Measurements from ENCODE around the gene YPEL5. TPM values are rescaled to one million over a fixed set of nuclear protein-coding genes. Genes with fewer than 3 reads are reported as not detected.

Gene YPEL5
- total RNA-seq, 2 experiments from 2014 or later: 43.3 to 43.4 TPM

DNA sequence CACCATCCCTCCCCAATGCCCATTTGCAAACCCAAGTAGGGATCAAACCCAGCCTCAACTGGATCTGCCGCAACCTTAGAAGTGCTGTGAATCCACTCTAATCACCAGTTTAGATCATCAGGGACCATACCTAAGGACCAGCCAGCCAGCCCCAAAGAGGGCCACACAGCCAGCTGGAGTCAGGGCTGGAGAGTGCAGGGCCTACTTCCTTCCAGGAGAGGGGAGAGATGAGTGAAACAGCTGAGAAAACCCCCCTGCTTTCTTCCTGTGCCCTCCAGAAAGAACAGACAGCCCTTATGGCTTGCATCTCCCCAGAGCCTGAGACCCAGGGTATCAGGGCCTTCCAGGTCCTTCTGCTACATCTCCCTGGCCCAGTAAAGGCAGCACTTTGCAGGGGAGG is 25.8 kb downstream of the YPEL5 start:
- H3K4me1 Mint-ChIP-seq (ENCODE audit: low read depth): no peaks in the 10 kb centered on the region

DNA sequence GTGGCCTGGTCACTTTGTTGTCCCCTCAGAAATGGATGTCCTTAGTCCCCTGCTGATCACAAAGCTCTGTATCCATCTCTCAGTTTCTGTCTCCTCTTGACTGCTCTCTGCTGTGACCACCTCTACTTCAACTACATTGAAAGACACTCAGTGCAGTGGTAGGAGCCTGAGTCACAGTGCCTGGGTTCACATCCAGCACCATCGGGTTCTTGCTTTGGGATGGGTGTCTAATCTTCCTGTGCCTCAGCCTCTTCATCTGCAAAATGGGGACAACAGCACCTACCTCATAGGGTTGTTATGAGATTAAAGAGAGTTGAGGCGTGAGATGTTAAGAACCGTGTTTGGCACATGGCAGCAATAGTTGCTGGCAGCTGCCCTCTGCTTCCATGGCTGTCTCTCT is 30.6 kb downstream of the YPEL5 start:
- H3K27ac Mint-ChIP-seq: no peak overlapping the region
- no peak overlapping the region for H3K4me3 Mint-ChIP-seq
- DNase-seq: no peak
- CTCF ChIA-PET: interaction anchor here (0.8 to 1.7 kb wide), 2 partner anchors 12 to 30 kb away, joined by 3 to 4 read pairs; no protein-coding TSS in a partner anchor
- H3K27me3 Mint-ChIP-seq: no peaks in the 10 kb centered on the region
- intact Hi-C loops (cut with micrococcal nuclease): no loop called here
- H3K4me1 Mint-ChIP-seq (ENCODE audit: low read depth): no peaks in the 10 kb centered on the region
- H3K36me3 Mint-ChIP-seq: no peaks in the 10 kb centered on the region
- POLR2A ChIA-PET: no interaction called here
- no peaks in the 10 kb centered on the region for H3K9me3 Mint-ChIP-seq

More for the DNA sequence above, 25.8 kb downstream of the YPEL5 start:
- ChIA-PET CTCF (interaction anchor here (11.1 kb wide), 1 partner anchor 536 kb away, joined by 679 read pairs; no protein-coding TSS in a partner anchor), POLR2A (no interaction called here)
- H3K9me3 Mint-ChIP-seq: no peaks in the 10 kb centered on the region
- intact Hi-C loops (cut with micrococcal nuclease): no loop called here
- no peaks in the 10 kb centered on the region for H3K27me3 Mint-ChIP-seq
- no peak overlapping the region for H3K27ac Mint-ChIP-seq
- H3K36me3 Mint-ChIP-seq: no peaks in the 10 kb centered on the region
- no peak for DNase-seq
- no peak overlapping the region for H3K4me3 Mint-ChIP-seq

DNA sequence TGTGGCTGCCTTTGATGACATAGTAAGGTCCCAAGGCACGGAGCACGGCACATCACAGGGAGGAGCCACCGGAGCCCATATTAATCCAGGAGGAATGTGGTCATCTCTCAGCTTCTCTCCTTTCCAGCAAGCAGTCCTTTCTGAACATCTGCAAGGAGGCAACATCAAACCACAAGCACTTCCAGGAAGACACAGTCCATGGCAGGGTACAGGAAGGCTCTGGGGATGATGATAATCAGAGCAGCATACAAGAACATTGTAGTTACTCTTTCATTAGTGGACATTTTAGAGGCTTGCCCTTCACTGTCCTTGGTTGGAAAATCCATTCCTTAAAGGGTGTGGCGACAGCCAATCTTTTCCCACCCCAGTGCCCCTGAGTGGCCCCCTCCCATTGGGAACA is 31.1 kb downstream of the YPEL5 start:
- H3K9me3 Mint-ChIP-seq: no peaks in the 10 kb centered on the region
- H3K36me3 Mint-ChIP-seq: no peaks in the 10 kb centered on the region
- CTCF ChIA-PET: interaction anchor here (1.7 kb wide), 1 partner anchor 13 kb away, joined by 4 read pairs; no protein-coding TSS in a partner anchor
- no peaks in the 10 kb centered on the region for H3K27me3 Mint-ChIP-seq
- intact Hi-C loops (cut with micrococcal nuclease): no loop called here
- H3K4me3 Mint-ChIP-seq: no peak overlapping the region
- no peaks in the 10 kb centered on the region for H3K4me1 Mint-ChIP-seq (ENCODE audit: low read depth)
- no peak for DNase-seq
- no peak overlapping the region for H3K27ac Mint-ChIP-seq
- POLR2A ChIA-PET: no interaction called here

DNA sequence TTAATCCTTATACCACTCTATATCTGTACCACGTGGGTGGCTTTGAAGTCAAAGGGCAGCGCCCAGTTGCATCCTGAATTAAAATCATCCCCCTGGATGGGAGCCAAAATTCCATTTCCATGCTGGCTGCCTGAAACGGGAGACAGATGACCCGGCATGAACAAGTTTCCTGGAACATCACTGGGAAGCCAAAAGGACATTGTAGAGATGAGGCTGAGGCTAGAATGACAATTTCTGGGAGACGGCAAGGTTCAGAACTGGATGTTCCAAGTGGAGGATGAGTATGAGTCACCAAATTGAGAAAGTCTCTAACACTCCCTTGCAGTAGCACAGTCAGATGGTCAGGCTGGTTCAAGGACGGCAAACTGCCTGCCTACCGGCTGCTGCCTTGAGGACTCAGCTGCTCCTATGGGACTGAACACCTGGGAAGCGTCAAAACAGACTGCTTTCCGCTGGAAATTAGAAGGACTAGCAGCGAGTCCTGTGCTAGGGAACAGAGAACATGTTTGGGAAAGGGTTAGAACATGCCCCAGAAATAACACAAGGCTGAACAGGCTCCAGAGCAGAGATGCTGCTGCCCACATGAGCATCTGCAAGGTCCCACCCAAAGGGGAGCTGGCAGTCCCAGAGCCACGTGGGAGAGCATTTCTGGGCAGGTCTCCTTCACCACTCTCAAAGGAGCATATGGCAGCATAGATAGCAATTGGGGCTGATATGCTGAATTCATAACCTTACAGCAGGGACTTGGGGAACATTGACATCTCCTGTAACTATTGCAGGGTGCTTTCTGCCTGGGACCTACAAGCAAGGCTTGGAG is 32.0 kb downstream of the YPEL5 start:
- ChIA-PET CTCF (interaction anchor here (0.9 to 1.7 kb wide), 3 partner anchors 10 to 533 kb away, joined by 3 to 8 read pairs (median 4); no protein-coding TSS in a partner anchor), POLR2A (no interaction called here)
- no peaks in the 10 kb centered on the region for H3K36me3 Mint-ChIP-seq
- no peaks in the 10 kb centered on the region for H3K9me3 Mint-ChIP-seq
- H3K4me3 Mint-ChIP-seq: no peak overlapping the region
- DNase-seq: no peak
- H3K27ac Mint-ChIP-seq: no peak overlapping the region
- intact Hi-C loops (cut with micrococcal nuclease): no loop called here
- no peaks in the 10 kb centered on the region for H3K27me3 Mint-ChIP-seq
- H3K4me1 Mint-ChIP-seq (ENCODE audit: low read depth): no peaks in the 10 kb centered on the region

DNA sequence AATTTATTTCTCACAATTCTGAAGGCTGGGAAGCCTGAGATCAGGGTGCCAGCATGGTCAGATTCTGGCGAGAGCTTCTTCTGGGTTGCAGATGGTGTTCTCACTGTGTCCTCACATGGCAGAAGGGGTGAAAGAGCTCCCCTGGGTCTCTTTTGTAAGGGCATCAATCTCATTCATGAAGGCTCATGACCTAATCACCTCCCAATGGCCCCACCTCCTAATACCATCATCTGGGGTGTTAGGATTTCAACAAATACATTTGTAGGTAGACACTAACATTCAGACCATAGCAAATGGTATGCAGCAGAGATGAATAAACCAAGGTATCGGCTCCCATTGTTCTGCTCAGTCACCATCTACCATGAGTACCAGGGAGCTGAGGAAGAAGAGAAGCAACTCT is 32.7 kb downstream of the YPEL5 start:
- ChIA-PET CTCF (interaction anchor here (0.9 to 1.4 kb wide), 3 partner anchors 9 to 532 kb away, joined by 3 to 8 read pairs (median 3); no protein-coding TSS in a partner anchor), POLR2A (no interaction called here)
- H3K4me1 Mint-ChIP-seq (ENCODE audit: low read depth): no peaks in the 10 kb centered on the region
- H3K27ac Mint-ChIP-seq: no peak overlapping the region
- H3K4me3 Mint-ChIP-seq: no peak overlapping the region
- no peaks in the 10 kb centered on the region for H3K36me3 Mint-ChIP-seq
- no peak for DNase-seq
- H3K27me3 Mint-ChIP-seq: no peaks in the 10 kb centered on the region
- no peaks in the 10 kb centered on the region for H3K9me3 Mint-ChIP-seq
- intact Hi-C loops (cut with micrococcal nuclease): no loop called here

DNA sequence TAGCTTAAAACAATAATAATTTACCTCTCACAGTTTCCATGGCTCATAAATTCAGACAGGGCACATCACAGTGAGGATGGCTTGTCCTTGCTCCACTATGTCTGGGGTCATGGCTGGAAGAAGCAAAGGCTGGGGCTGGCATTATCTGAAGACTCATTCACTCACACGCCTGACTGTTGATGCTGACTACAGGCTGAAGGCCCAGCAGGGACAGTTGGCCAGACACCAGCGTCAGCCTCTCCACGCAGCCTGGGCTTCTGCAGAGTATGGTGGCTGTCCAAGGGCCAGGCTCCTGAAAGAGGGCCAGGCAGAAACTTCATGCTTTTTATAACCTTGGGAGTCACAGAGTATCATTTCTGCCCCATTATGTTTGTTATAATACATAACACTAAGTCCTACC is 33.4 kb downstream of the YPEL5 start:
- Mint-ChIP-seq H3K4me1 (ENCODE audit: low read depth) (no peaks in the 10 kb centered on the region), H3K36me3 (no peaks in the 10 kb centered on the region), H3K4me3 (no peak overlapping the region), H3K9me3 (no peaks in the 10 kb centered on the region), H3K27me3 (no peaks in the 10 kb centered on the region), H3K27ac (no peak overlapping the region)
- no peak for DNase-seq
- ChIA-PET POLR2A (no interaction called here), CTCF (interaction anchor here (0.6 to 1.5 kb wide), 5 partner anchors 8 to 531 kb away, joined by 3 to 10 read pairs (median 3); no protein-coding TSS in a partner anchor)
- intact Hi-C loops (cut with micrococcal nuclease): no loop called here

DNA sequence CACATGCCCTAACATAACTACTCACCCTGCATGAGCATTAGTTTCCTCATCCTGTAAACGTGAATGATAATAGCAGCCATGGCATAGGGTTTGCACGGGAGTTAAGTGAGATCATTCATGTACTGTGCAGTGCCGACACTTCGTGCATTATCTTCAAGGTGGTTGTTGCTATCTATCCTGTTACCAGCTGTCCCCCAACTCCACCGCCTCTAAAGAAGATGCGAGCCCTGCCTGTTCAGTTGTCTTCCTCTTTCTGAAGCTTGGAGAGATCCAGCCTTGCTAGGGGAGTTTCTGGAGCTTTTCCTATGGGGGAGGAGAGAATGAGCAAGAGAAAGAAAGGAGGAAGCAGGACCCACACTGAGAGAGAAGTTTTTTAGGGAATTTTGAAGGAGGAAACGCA is 34.4 kb downstream of the YPEL5 start:
- POLR2A ChIA-PET: no interaction called here
- Mint-ChIP-seq H3K36me3 (no peaks in the 10 kb centered on the region), H3K4me3 (no peak overlapping the region)

DNA sequence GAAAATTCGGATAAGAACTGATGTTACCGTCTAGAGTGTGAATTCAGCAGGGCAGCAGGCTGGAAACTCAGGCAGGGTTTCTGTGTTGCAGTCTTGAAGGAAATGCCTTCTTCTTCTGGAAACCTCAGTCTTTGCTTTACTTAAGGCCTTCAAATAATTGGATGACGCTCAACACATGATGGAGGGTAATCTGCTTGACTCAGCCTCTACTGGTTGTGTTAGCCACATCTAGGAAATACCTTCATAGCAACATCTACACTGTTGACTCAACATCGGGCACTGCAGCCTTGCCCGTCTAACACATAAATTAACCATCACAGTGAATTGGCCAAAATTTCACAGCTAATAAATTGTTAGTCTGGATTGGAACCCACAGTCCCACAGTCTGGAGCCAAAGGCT is 37.2 kb downstream of the YPEL5 start:
- Mint-ChIP-seq H3K4me1 (ENCODE audit: low read depth) (no peaks in the 10 kb centered on the region), H3K9me3 (no peaks in the 10 kb centered on the region), H3K27me3 (no peaks in the 10 kb centered on the region), H3K27ac (no peak overlapping the region), H3K4me3 (no peak overlapping the region), H3K36me3 (no peaks in the 10 kb centered on the region)
- ChIA-PET CTCF (interaction anchor here (1.2 kb wide), 1 partner anchor 523 kb away, joined by 5 read pairs; no protein-coding TSS in a partner anchor), POLR2A (no interaction called here)
- no peak for DNase-seq
- intact Hi-C loops (cut with micrococcal nuclease): no loop called here

More for the DNA sequence above, 34.4 kb downstream of the YPEL5 start:
- H3K27me3 Mint-ChIP-seq: no peaks in the 10 kb centered on the region
- CTCF ChIA-PET: interaction anchor here (0.7 to 1.7 kb wide), 4 partner anchors 16 to 530 kb away, joined by 3 to 10 read pairs (median 6); no protein-coding TSS in a partner anchor
- H3K4me1 Mint-ChIP-seq (ENCODE audit: low read depth): no peaks in the 10 kb centered on the region
- no peak overlapping the region for H3K27ac Mint-ChIP-seq
- H3K9me3 Mint-ChIP-seq: no peaks in the 10 kb centered on the region
- intact Hi-C loops (cut with micrococcal nuclease): no loop called here
- no peak for DNase-seq

DNA sequence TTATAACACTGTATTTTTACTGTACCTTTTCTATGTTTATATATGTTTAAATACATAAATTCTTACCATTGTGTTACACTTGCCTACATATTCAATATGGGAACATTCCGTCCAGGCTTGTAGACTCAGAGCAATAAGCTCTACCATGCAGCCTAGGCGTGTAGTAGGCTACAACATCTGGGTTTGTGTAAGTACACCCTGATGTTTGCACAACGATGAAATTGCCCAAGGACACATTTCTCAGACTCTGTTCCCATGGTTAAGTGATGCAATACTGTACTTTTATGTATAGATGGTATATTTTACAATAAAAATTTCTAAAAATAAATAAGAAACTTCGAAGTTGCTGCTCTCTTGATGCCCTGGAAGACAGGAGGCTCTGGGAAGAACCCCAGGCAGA is 38.4 kb downstream of the YPEL5 start:
- DNase-seq: no peak
- Mint-ChIP-seq H3K4me1 (ENCODE audit: low read depth) (no peaks in the 10 kb centered on the region), H3K4me3 (no peak overlapping the region), H3K27ac (no peak overlapping the region), H3K27me3 (no peaks in the 10 kb centered on the region), H3K9me3 (no peaks in the 10 kb centered on the region), H3K36me3 (no peaks in the 10 kb centered on the region)
- ChIA-PET POLR2A (no interaction called here), CTCF (no interaction called here)
- intact Hi-C loops (cut with micrococcal nuclease): no loop called here

DNA sequence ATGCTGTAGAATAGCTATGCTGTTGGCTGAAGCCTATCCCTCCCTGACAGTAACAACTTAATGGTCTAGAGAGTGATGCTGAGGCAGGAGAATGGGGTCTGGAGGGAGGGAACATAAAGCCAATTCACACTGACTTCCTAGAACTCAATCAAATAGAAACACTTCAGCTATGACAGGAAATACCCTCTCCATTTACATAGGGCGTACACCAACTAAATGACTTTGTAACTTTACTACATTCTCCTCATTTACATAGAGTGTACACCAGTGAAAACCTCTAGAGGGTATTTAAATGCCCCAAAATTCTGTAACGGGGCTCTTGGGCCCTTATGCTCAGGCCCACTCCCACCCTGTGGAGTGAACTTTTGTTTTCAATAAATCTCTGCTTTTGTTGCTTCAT is 41.5 kb downstream of the YPEL5 start:
- ChIA-PET POLR2A (no interaction called here), CTCF (interaction anchor here (1.1 to 1.7 kb wide), 3 partner anchors 9 to 523 kb away, joined by 3 to 8 read pairs (median 3); no protein-coding TSS in a partner anchor)
- Mint-ChIP-seq H3K4me3 (no peak overlapping the region), H3K27me3 (no peaks in the 10 kb centered on the region), H3K36me3 (no peaks in the 10 kb centered on the region), H3K27ac (no peak overlapping the region), H3K9me3 (no peaks in the 10 kb centered on the region), H3K4me1 (ENCODE audit: low read depth) (no peaks in the 10 kb centered on the region)
- intact Hi-C loops (cut with micrococcal nuclease): no loop called here
- DNase-seq: no peak

DNA sequence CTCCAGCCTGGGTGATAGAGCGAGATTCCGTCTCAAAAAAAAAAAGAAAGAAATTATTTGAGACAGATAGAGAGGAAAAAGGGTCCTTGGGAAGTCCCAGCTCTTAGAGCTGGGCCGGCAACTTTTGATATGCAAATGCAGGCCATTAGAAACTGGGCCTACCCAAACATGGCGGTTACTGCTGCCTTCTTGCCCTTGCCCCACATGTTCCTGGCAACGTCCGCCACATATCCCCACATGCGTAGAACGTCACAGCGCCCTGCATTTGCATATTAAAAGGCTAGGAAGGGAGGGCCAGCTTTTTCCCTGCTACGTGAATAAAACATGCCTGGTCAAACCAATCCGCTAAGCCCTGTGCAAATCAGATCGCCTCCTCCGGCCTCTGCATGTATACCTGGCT is 43.8 kb downstream of the YPEL5 start:
- H3K4me1 Mint-ChIP-seq (ENCODE audit: low read depth): no peaks in the 10 kb centered on the region
- ChIA-PET CTCF (interaction anchor here (1.2 kb wide), 1 partner anchor 521 kb away, joined by 4 read pairs; no protein-coding TSS in a partner anchor), POLR2A (interaction anchor here (0.6 kb wide), 1 partner anchor 50 kb away, joined by 3 read pairs; no protein-coding TSS in a partner anchor)
- H3K36me3 Mint-ChIP-seq: no peaks in the 10 kb centered on the region
- no peak overlapping the region for H3K27ac Mint-ChIP-seq
- H3K27me3 Mint-ChIP-seq: no peaks in the 10 kb centered on the region
- no peaks in the 10 kb centered on the region for H3K9me3 Mint-ChIP-seq
- DNase-seq: no peak
- H3K4me3 Mint-ChIP-seq: no peak overlapping the region
- intact Hi-C loops (cut with micrococcal nuclease): no loop called here

DNA sequence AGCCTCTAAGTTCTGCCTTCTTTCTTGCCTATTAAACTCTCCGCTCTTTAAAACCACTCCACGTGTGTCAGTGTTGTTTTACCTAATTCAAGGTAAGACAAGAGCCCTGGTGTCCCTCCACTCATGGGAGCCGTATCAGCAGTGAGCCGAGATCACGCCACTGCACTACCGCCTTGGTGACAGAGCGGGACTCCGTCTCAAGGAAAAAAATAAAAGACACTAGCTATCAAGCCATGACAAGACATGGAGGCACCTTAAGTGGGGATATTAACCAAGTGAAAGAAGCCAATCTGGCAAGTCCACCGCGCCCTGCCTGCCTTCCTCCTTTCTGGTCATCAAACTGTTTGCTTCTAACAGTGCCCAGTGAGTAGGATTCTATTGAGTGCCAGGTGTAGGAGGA is 44.3 kb downstream of the YPEL5 start:
- Mint-ChIP-seq H3K4me3 (no peak overlapping the region), H3K27me3 (no peaks in the 10 kb centered on the region), H3K27ac (no peak overlapping the region), H3K4me1 (ENCODE audit: low read depth) (no peaks in the 10 kb centered on the region), H3K36me3 (no peaks in the 10 kb centered on the region), H3K9me3 (no peaks in the 10 kb centered on the region)
- ChIA-PET CTCF (no interaction called here), POLR2A (interaction anchor here (0.6 kb wide), 1 partner anchor 50 kb away, joined by 3 read pairs; no protein-coding TSS in a partner anchor)
- no peak for DNase-seq
- intact Hi-C loops (cut with micrococcal nuclease): no loop called here

Data from activated CD4-positive, alpha-beta memory T cell treated with anti-CD3 and anti-CD28 coated beads for 36 hours (primary cell).